IMR-90 (cell line): Measurements from ENCODE around the gene STX8. TPM values are rescaled to one million over a fixed set of nuclear protein-coding genes. Genes with fewer than 3 reads are reported as not detected.

Experiments used
- ATAC-seq: fragments of 200-7000 bp; cut with Tn5 transposase; 2 replicates; pipeline ENCODE4 v1.9.1; 2020; ENCODE audit warnings: low read depth, mild to moderate bottlenecking, moderate library complexity
- BruUV-seq: library from RNA; stranded (reverse); fragments of 400-500 nt; replicated peaks from 2 replicates; lab custom pipeline; 2021; lab: Mats Ljungman, UMichigan
- CTCF ChIA-PET: fragments of 300-600 bp; formaldehyde crosslinking; extraction: SDS; loops from one replicate; lab custom pipeline; 2021; ENCODE audit warnings: antibody characterized with exemption; lab: Yijun Ruan, JAX
- POLR2A ChIA-PET: fragments of 300-600 bp; sonication (Branson Sonifier 250); formaldehyde crosslinking; loops from one replicate; lab custom pipeline; 2022; ENCODE audit warnings: antibody characterized with exemption; ENCODE audit not compliant: unreplicated experiment; lab: Charles Lee
- DNase-seq: peaks from one replicate; pipeline ENCODE4 v3.0.0; 2013
- H2AFZ ChIP-seq: replicated peaks from 2 replicates; pipeline ENCODE3; 2013; ENCODE audit warnings: low read length, mild to moderate bottlenecking; ENCODE audit not compliant: poor library complexity
- H2AK5ac ChIP-seq: 2 replicates; pipeline ENCODE4 v1.6.1; 2013; ENCODE audit warnings: low read depth, low read length, inconsistent platforms
- H2AK9ac ChIP-seq: replicated peaks from 2 replicates; pipeline ENCODE3; 2013; ENCODE audit warnings: mild to moderate bottlenecking, low read depth, low read length, moderate library complexity; ENCODE audit not compliant: poor library complexity
- H2BK120ac ChIP-seq: 2 replicates; pipeline ENCODE4 v1.6.1; 2013; ENCODE audit warnings: low read depth, low read length, inconsistent platforms
- H2BK15ac ChIP-seq: 3 replicates; pipeline ENCODE4 v1.6.1; 2013; ENCODE audit warnings: low read depth, low read length, inconsistent platforms
- H2BK20ac ChIP-seq: 2 replicates; pipeline ENCODE4 v1.6.1; 2013; ENCODE audit warnings: low read depth, mild to moderate bottlenecking, inconsistent platforms, low read length, moderate library complexity
- H2BK5ac ChIP-seq: 2 replicates; pipeline ENCODE4 v1.6.1; 2013; ENCODE audit warnings: mild to moderate bottlenecking, low read depth, low read length, inconsistent platforms; ENCODE audit not compliant: poor library complexity, severe bottlenecking
- H3K14ac ChIP-seq: replicated peaks from 2 replicates; pipeline ENCODE4 v1.6.1; 2013; ENCODE audit warnings: low read depth, low read length, inconsistent platforms
- H3K18ac ChIP-seq: 2 replicates; pipeline ENCODE4 v1.6.1; 2013; ENCODE audit warnings: low read depth, low read length, control low read depth
- H3K23ac ChIP-seq: 2 replicates; pipeline ENCODE4 v1.6.1; 2013; ENCODE audit warnings: low read depth, low read length, inconsistent platforms
- H3K27ac ChIP-seq: 2 replicates; pipeline ENCODE4 v1.5.1; 2013; ENCODE audit warnings: mild to moderate bottlenecking, control low read depth, low read length; ENCODE audit not compliant: insufficient read depth
- H3K27me3 ChIP-seq: 2 replicates; pipeline ENCODE4 v1.6.1; 2013; ENCODE audit warnings: low read length; ENCODE audit not compliant: control insufficient read depth, insufficient read depth
- H3K36me3 ChIP-seq: 2 replicates; pipeline ENCODE4 v1.6.1; 2013; ENCODE audit warnings: low read length, mixed read lengths; ENCODE audit not compliant: control insufficient read depth, insufficient read depth
- H3K4ac ChIP-seq: 2 replicates; pipeline ENCODE4 v1.6.1; 2013; ENCODE audit warnings: low read depth, low read length, inconsistent platforms
- H3K4me1 ChIP-seq: 2 replicates; pipeline ENCODE4 v1.6.1; 2013; ENCODE audit warnings: low read length, mixed read lengths; ENCODE audit not compliant: control insufficient read depth, insufficient read depth
- H3K4me2 ChIP-seq: 2 replicates; pipeline ENCODE4 v1.6.1; 2013; ENCODE audit warnings: low read depth, mild to moderate bottlenecking, control low read depth, low read length, moderate library complexity
- H3K4me3 ChIP-seq: 2 replicates; pipeline ENCODE4 v1.5.1; 2013; ENCODE audit warnings: low read depth, mild to moderate bottlenecking, control low read depth, low read length, moderate library complexity; ENCODE audit not compliant: insufficient read depth
- H3K56ac ChIP-seq: 2 replicates; pipeline ENCODE4 v1.6.1; 2013; ENCODE audit warnings: low read length, inconsistent platforms; ENCODE audit not compliant: insufficient read depth; ENCODE audit errors: extremely low read depth
- H3K79me1 ChIP-seq, 2 experiments: 2 replicates each; pipeline ENCODE4 v1.6.1; 2013; ENCODE audit warnings: low read length in 2 of 2, inconsistent platforms in 1 of 2, low read depth in 1 of 2
- H3K9ac ChIP-seq: 2 replicates; pipeline ENCODE4 v1.6.1; 2013; ENCODE audit warnings: low read depth, low read length, control low read depth
- H3K9me1 ChIP-seq: 2 replicates; pipeline ENCODE4 v1.6.1; 2013; ENCODE audit warnings: low read length, inconsistent platforms; ENCODE audit not compliant: insufficient read depth
- H3K9me3 ChIP-seq: 2 replicates; pipeline ENCODE4 v1.6.1; 2013; ENCODE audit warnings: low read length; ENCODE audit not compliant: control insufficient read depth, insufficient read depth
- H4K20me1 ChIP-seq: 2 replicates; pipeline ENCODE4 v1.6.1; 2013; ENCODE audit warnings: low read length, inconsistent platforms; ENCODE audit not compliant: insufficient read depth
- H4K5ac ChIP-seq: 2 replicates; pipeline ENCODE4 v1.6.1; 2013; ENCODE audit warnings: mild to moderate bottlenecking, low read depth, low read length, control low read depth
- H4K8ac ChIP-seq, 2 experiments: 2 replicates each; pipeline ENCODE4 v1.6.1; 2013; ENCODE audit warnings: low read depth in 2 of 2, low read length in 2 of 2, control low read depth in 1 of 2, inconsistent platforms in 1 of 2
- H4K91ac ChIP-seq: 2 replicates; pipeline ENCODE4 v1.6.1; 2013; ENCODE audit warnings: low read depth, low read length, inconsistent platforms; ENCODE audit not compliant: insufficient read depth
- BHLHE40 ChIP-seq: fragments of 150-350 bp; IDR thresholded peaks from 2 replicates; pipeline ENCODE4 v1.6.1; 2016; ENCODE audit warnings: mild to moderate bottlenecking, low read depth, low read length
- CHD1 ChIP-seq: IDR thresholded peaks from 2 replicates; pipeline ENCODE4 v1.6.1; 2012; ENCODE audit warnings: low read depth, low read length, improper control_type of control experiment
- FOS ChIP-seq: fragments of 150-350 bp; IDR thresholded peaks from 2 replicates; pipeline ENCODE4 v1.6.1; 2016; ENCODE audit warnings: low read depth, low read length
- MAFK ChIP-seq: IDR thresholded peaks from 2 replicates; pipeline ENCODE4 v1.6.1; 2012; ENCODE audit warnings: low read depth, low read length, improper control_type of control experiment
- MAZ ChIP-seq: IDR thresholded peaks from 2 replicates; pipeline ENCODE4 v1.6.1; 2012; ENCODE audit warnings: low read depth, mild to moderate bottlenecking, low read length, improper control_type of control experiment, moderate library complexity, borderline replicate concordance
- MXI1 ChIP-seq: IDR thresholded peaks from 2 replicates; pipeline ENCODE4 v1.6.1; 2012; ENCODE audit warnings: low read depth, mild to moderate bottlenecking, low read length, moderate library complexity, borderline replicate concordance
- POLR2A ChIP-seq: IDR thresholded peaks from 2 replicates; pipeline ENCODE4 v1.6.1; 2012; ENCODE audit warnings: mild to moderate bottlenecking, low read depth, low read length
- RAD21 ChIP-seq: IDR thresholded peaks from 2 replicates; pipeline ENCODE4 v1.6.1; 2012; ENCODE audit warnings: low read length, improper control_type of control experiment
- RFX5 ChIP-seq: IDR thresholded peaks from 2 replicates; pipeline ENCODE4 v1.8.0; 2012; ENCODE audit warnings: low read depth, mild to moderate bottlenecking, low read length, moderate library complexity
- SMC3 ChIP-seq: fragments of 150-350 bp; IDR thresholded peaks from 2 replicates; pipeline ENCODE4 v1.6.1; 2016; ENCODE audit warnings: low read depth, mild to moderate bottlenecking, antibody characterized with exemption, low read length, moderate library complexity
- WGBS, 2 experiments: methylation state at CpG; one replicate each; pipeline versions ENCODE4 v1.1.5 to v1.1.7; 2013; ENCODE audit warnings: missing lambda C conversion rate in 2 of 2; ENCODE audit not compliant: insufficient read length in 1 of 2; ENCODE audit errors: extremely low coverage in 2 of 2; 5-methylcytosine and 5-hydroxymethylcytosine counted together
- dilution Hi-C: fragments of 300-500 bp; cut with HindIII; formaldehyde crosslinking; loops from one replicate; pipeline ENCODE4 v1.14.3; 2018; ENCODE audit warnings: low sequenced_read_pairs; ENCODE audit not compliant: unreplicated experiment
- in situ Hi-C: fragments of 300-500 bp; cut with MboI; formaldehyde crosslinking; loops from 3 replicates; pipeline ENCODE4 v1.14.3; 2019; ENCODE audit warnings: low sequenced_read_pairs, inconsistent platforms, mixed read lengths
- intact Hi-C: fragments of 100-400 bp; cut with micrococcal nuclease; formaldehyde crosslinking; loops from 2 replicates; pipeline ENCODE4 v1.10.0; 2022
- polyA plus RNA-seq, 3 experiments: library from polyadenylated mRNA; depleted of rRNA; stranded (reverse); fragments of >200 nt; gene quantifications; 2 replicates each; pipeline ENCODE4 v1.2.3, GENCODE V29; 2012; ENCODE audit warnings: low replicate concordance in 1 of 3
- total RNA-seq: library from RNA; depleted of rRNA; stranded (reverse); fragments of >200 nt; gene quantifications from 2 replicates; pipeline ENCODE4 v1.2.3, GENCODE V29; 2012
- TF ChIP-seq, protein P1 (sequence below): conservative IDR thresholded peaks from 2 replicates; pipeline ENCODE4 v1.5.1; 2012; ENCODE audit warnings: mild to moderate bottlenecking, low read depth, low read length, improper control_type of control experiment
- TF ChIP-seq, protein P2 (sequence below): fragments of 150-350 bp; IDR thresholded peaks from 2 replicates; pipeline ENCODE4 v1.6.1; 2017; ENCODE audit warnings: mild to moderate bottlenecking, antibody characterized with exemption, low read length, low read depth
- TF ChIP-seq, protein P3 (sequence below): fragments of 150-350 bp; IDR thresholded peaks from 2 replicates; pipeline ENCODE4 v1.6.1; 2016; ENCODE audit warnings: low read depth, mild to moderate bottlenecking, low read length, moderate library complexity, borderline replicate concordance

The STX8 gene
- total and polyA plus RNA-seq, 2 of the 4 experiments (the other 2 are of a cell fraction) = 26.5 to 47.0 TPM

DNA sequence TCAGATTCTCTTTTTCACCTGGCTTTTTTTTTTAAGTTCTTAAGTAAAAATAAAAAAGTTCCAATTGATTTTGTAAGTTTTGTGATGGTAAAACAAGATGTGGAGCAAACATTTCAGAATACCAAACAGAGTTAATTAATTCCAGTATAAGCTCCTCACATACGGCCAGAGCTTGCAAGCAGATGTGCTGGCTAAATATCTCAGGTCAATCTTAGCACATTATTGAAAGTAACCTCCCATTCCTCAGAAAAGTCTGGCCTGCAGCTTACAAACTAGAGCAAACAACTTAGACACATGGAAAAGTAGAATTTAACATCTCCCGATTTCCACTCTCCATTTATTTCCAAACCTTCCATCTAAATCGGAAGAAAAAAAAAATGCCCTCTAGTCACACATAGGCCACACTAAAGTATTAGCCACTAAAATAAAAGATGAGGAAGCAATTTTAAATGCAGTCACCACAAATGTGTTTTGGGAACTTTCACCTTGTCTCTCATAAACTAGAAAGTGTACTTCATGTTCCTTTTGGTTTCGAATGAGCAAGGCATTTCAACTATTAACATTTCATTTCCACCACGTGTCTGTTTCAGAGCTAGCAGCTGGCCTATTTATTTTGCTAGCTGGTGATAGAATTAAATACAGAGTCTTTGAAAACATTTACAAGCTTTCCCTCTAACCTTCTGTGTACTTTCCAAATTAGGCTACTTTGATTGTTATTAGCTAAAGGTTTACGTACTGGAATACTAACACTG lies 143.3 kb downstream of the STX8 start:
- Histone ChIP-seq H4K5ac (no peak overlapping the region), H2BK5ac (no peak overlapping the region), H3K23ac (no peak overlapping the region), H2BK120ac (no peak overlapping the region), H3K4me1 (no peaks in the 10 kb centered on the region), H4K8ac (no peak overlapping the region), H3K27me3 (no peaks in the 10 kb centered on the region), H3K36me3 (no peaks in the 10 kb centered on the region), H3K56ac (no peak overlapping the region), H2BK20ac (no peak overlapping the region), H4K91ac (no peak overlapping the region), H3K14ac (no peak overlapping the region), H3K9me3 (no peaks in the 10 kb centered on the region), H2AFZ (no peak overlapping the region), H2AK9ac (no peak overlapping the region), H3K27ac (no peak overlapping the region), H3K18ac (no peak overlapping the region), H3K4me2 (peak overlapping the region; percentile 13; the same call in 1 of the 2 replicates), H3K9ac (no peak overlapping the region), H2AK5ac (no peak overlapping the region), H2BK15ac (no peak overlapping the region), H4K20me1 (no peaks in the 10 kb centered on the region), H3K4ac (no peak overlapping the region), H3K4me3 (no peak overlapping the region), H3K79me1 (no peaks in the 10 kb centered on the region; a peak in 1 of 4 replicates), H3K9me1 (no peaks in the 10 kb centered on the region)
- no TSS peak for BruUV-seq
- 80% methylated on average over 1 of the region's 6 CpGs; no CpG with 5 or more reads in 1 of the 2 experiments for WGBS, 2 experiments
- TF ChIP-seq MXI1 (no peak), RFX5 (no peak), MAFK (no peak), POLR2A (no peak), CHD1 (no peak), SMC3 (no peak), FOS (no peak), MAZ (no peak), BHLHE40 (no peak), RAD21 (no peak)
- TF ChIP-seq, protein P1, sequence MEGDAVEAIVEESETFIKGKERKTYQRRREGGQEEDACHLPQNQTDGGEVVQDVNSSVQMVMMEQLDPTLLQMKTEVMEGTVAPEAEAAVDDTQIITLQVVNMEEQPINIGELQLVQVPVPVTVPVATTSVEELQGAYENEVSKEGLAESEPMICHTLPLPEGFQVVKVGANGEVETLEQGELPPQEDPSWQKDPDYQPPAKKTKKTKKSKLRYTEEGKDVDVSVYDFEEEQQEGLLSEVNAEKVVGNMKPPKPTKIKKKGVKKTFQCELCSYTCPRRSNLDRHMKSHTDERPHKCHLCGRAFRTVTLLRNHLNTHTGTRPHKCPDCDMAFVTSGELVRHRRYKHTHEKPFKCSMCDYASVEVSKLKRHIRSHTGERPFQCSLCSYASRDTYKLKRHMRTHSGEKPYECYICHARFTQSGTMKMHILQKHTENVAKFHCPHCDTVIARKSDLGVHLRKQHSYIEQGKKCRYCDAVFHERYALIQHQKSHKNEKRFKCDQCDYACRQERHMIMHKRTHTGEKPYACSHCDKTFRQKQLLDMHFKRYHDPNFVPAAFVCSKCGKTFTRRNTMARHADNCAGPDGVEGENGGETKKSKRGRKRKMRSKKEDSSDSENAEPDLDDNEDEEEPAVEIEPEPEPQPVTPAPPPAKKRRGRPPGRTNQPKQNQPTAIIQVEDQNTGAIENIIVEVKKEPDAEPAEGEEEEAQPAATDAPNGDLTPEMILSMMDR = no peak
- TF ChIP-seq, protein P2, sequence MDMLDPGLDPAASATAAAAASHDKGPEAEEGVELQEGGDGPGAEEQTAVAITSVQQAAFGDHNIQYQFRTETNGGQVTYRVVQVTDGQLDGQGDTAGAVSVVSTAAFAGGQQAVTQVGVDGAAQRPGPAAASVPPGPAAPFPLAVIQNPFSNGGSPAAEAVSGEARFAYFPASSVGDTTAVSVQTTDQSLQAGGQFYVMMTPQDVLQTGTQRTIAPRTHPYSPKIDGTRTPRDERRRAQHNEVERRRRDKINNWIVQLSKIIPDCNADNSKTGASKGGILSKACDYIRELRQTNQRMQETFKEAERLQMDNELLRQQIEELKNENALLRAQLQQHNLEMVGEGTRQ = no peak
- TF ChIP-seq, protein P3, sequence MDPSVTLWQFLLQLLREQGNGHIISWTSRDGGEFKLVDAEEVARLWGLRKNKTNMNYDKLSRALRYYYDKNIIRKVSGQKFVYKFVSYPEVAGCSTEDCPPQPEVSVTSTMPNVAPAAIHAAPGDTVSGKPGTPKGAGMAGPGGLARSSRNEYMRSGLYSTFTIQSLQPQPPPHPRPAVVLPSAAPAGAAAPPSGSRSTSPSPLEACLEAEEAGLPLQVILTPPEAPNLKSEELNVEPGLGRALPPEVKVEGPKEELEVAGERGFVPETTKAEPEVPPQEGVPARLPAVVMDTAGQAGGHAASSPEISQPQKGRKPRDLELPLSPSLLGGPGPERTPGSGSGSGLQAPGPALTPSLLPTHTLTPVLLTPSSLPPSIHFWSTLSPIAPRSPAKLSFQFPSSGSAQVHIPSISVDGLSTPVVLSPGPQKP = no peak
- ChIA-PET CTCF (no interaction called here), POLR2A (no interaction called here)
- intact Hi-C loops = loop anchor here (10.0 kb wide), 1 partner anchor 438 kb away; no protein-coding TSS in a partner anchor
- ATAC-seq = peak; percentile 56; the same call in 1 of the 2 replicates
- in situ Hi-C loops = no loop called here
- dilution Hi-C loops = no loop called here
- DNase-seq = peak; percentile 30
